Natural killer cell (primary cell): ENCODE measurements around the gene SLC15A3. TPM values are rescaled to one million over a fixed set of nuclear protein-coding genes. Genes with fewer than 3 reads are reported as not detected.

Source experiments
- ATAC-seq, 3 donors: fragments of 150-1000 bp in 2 of 3; fragments of 200-7000 bp in 1 of 3; cut with Tn5 transposase; 1 replicate in 1 of 3; 2 replicates in 2 of 3; pipeline ENCODE4 v1.10.0; 2021; ENCODE audit warnings: mild to moderate bottlenecking in 2 of 3, moderate library complexity in 2 of 3
- DNase-seq, 2 donors: peaks; one replicate each; pipeline versions ENCODE4 v3.0.0 to v3.0.0-alpha.2; 2013 to 2021; ENCODE audit warnings: mixed read lengths in 1 of 2
- H3K27ac ChIP-seq: one replicate; pipeline ENCODE4 v1.5.1; 2013; ENCODE audit warnings: mild to moderate bottlenecking, low read length
- H3K27me3 ChIP-seq: one replicate; pipeline ENCODE4 v1.6.1; 2013; ENCODE audit warnings: low read length; ENCODE audit not compliant: control insufficient read depth, insufficient read depth
- H3K36me3 ChIP-seq: one replicate; pipeline ENCODE4 v1.6.1; 2013; ENCODE audit warnings: low read length; ENCODE audit not compliant: control insufficient read depth, insufficient read depth
- H3K4me1 ChIP-seq: one replicate; pipeline ENCODE4 v1.6.1; 2013; ENCODE audit warnings: low read length; ENCODE audit not compliant: control insufficient read depth, insufficient read depth
- H3K4me3 ChIP-seq: one replicate; pipeline ENCODE4 v1.5.1; 2013; ENCODE audit warnings: low read length
- H3K9me3 ChIP-seq: one replicate; pipeline ENCODE4 v1.6.1; 2013; ENCODE audit warnings: low read length; ENCODE audit not compliant: control insufficient read depth, insufficient read depth
- H3K27ac Mint-ChIP-seq, 2 donors: one replicate each; pipeline ENCODE4 v1.8.0; 2022; ENCODE audit warnings: mild to moderate bottlenecking in 2 of 2, mixed read lengths in 2 of 2, moderate library complexity in 1 of 2
- H3K27me3 Mint-ChIP-seq, 2 donors: one replicate each; pipeline ENCODE4 v1.8.0; 2022; ENCODE audit warnings: low read depth in 2 of 2, mixed read lengths in 2 of 2
- H3K36me3 Mint-ChIP-seq: one replicate; pipeline ENCODE4 v1.8.0; 2022; ENCODE audit warnings: mixed read lengths
- H3K4me1 Mint-ChIP-seq, 2 donors: one replicate each; pipeline ENCODE4 v1.8.0; 2022; ENCODE audit warnings: mixed read lengths in 2 of 2
- H3K4me3 Mint-ChIP-seq: one replicate; pipeline ENCODE4 v1.8.0; 2022; ENCODE audit warnings: mild to moderate bottlenecking, moderate library complexity, mixed read lengths
- H3K9me3 Mint-ChIP-seq, 2 donors: one replicate each; pipeline ENCODE4 v1.8.0; 2022; ENCODE audit warnings: mixed read lengths in 2 of 2
- WGBS: methylation state at CpG from one replicate; pipeline ENCODE4 v1.1.7; 2013; ENCODE audit warnings: missing lambda C conversion rate; ENCODE audit not compliant: insufficient coverage; 5-methylcytosine and 5-hydroxymethylcytosine counted together
- intact Hi-C: fragments of 100-400 bp; cut with micrococcal nuclease; formaldehyde crosslinking; loops from one replicate; pipeline ENCODE4 v1.14.2; 2022
- total RNA-seq, 4 donors: library from RNA; stranded (reverse); fragments of 120-200 nt in 1 of 4; gene quantifications; one replicate each; pipeline versions ENCODE4 v1.2.3 to v1.2.4, GENCODE V29; 2013 to 2022
- TF ChIP-seq, protein P1 (sequence below): fragments of 200-600 bp; IDR thresholded peaks from one replicate; pipeline ENCODE4 v1.8.0; 2022; ENCODE audit warnings: antibody characterized with exemption

Gene SLC15A3
- total RNA-seq, 3 donors from 2014 or later (not counting 1 experiment from before 2014, with no cell fraction given): 11.6 to 26.5 (median 20.1) TPM

DNA sequence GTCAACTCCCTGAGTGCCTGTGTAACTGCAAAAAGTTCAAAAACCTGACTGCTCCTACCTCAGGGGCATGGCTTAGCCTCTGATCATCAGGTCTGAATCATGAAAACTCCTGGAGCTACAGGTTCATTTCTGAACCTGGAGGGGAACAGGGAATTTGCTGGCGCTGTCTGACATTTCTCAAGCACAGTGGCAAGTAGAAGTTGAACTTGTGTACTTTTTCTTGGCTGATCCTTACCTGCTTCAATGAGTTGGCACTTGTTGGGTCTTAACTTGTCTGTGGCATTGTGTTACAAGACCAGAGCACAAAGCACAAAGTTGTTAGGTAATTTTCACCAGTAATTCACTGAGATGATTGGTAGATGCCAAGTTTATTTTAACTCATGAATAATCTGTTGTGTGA lies 34.7 kb downstream of the SLC15A3 start:
- peaks cover 45% of the 10 kb centered on the region for H3K4me1 ChIP-seq
- Mint-ChIP-seq H3K9me3 (no peaks in the 10 kb centered on the region), H3K36me3 (peaks cover 2% of the 10 kb centered on the region), H3K27me3 (no peaks in the 10 kb centered on the region), H3K4me3 (peak overlapping the region; percentile 68), H3K4me1 (peaks cover 46 to 51% of the 10 kb centered on the region in 2 donors), H3K27ac (peak overlapping the region; percentile 92 to 96)
- no peak overlapping the region for H3K27ac ChIP-seq
- intact Hi-C loops: no loop called here
- WGBS: 100% methylated on average over 1 of the region's 1 CpG
- TF ChIP-seq, protein P1, sequence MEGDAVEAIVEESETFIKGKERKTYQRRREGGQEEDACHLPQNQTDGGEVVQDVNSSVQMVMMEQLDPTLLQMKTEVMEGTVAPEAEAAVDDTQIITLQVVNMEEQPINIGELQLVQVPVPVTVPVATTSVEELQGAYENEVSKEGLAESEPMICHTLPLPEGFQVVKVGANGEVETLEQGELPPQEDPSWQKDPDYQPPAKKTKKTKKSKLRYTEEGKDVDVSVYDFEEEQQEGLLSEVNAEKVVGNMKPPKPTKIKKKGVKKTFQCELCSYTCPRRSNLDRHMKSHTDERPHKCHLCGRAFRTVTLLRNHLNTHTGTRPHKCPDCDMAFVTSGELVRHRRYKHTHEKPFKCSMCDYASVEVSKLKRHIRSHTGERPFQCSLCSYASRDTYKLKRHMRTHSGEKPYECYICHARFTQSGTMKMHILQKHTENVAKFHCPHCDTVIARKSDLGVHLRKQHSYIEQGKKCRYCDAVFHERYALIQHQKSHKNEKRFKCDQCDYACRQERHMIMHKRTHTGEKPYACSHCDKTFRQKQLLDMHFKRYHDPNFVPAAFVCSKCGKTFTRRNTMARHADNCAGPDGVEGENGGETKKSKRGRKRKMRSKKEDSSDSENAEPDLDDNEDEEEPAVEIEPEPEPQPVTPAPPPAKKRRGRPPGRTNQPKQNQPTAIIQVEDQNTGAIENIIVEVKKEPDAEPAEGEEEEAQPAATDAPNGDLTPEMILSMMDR: no peak
- H3K9me3 ChIP-seq: no peaks in the 10 kb centered on the region
- H3K4me3 ChIP-seq: no peak overlapping the region
- DNase-seq (no peak), ATAC-seq (no peak)
- no peaks in the 10 kb centered on the region for H3K27me3 ChIP-seq
- peaks cover 26% of the 10 kb centered on the region for H3K36me3 ChIP-seq

DNA sequence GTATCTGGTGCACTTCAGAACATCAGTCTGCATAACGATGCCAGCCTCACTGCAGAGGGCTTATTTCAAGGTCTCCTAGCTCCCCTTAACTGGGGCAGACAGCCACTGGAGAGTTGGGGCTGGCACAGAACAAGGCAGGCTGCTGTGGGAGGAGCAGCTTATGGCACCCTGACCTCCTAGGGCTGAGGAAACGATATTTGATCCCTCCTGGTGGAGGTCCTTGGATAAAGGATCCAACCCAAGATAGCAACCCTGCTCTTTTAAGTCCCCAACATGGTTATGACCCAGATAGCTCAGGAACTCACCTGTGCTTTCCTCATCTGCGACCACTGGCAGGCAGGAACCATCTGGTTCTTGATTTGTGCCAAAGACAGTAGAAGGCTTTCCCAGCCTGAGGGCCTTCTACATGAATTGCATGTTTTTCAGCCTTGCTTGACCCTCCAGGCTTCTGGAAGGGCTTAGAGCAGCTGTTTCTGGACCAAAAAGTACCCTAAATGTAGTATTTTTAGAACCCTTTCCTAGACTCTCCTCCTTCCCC lies 35.2 kb downstream of the SLC15A3 start:
- peaks cover 50% of the 10 kb centered on the region for H3K4me1 ChIP-seq
- intact Hi-C loops: no loop called here
- TF ChIP-seq, protein P1: no peak
- Mint-ChIP-seq H3K4me1 (peaks cover 51 to 56% of the 10 kb centered on the region in 2 donors), H3K27ac (peak overlapping the region; percentile 92 to 96), H3K4me3 (peak overlapping the region; percentile 68), H3K36me3 (no peaks in the 10 kb centered on the region), H3K27me3 (no peaks in the 10 kb centered on the region), H3K9me3 (no peaks in the 10 kb centered on the region)
- H3K27ac ChIP-seq: peak overlapping the region; percentile 91
- no peaks in the 10 kb centered on the region for H3K9me3 ChIP-seq
- no peak overlapping the region for H3K4me3 ChIP-seq
- ATAC-seq (no peak), DNase-seq (no peak)
- WGBS: 86% methylated on average over 3 of the region's 3 CpGs
- H3K27me3 ChIP-seq: no peaks in the 10 kb centered on the region
- peaks cover 21% of the 10 kb centered on the region for H3K36me3 ChIP-seq

DNA sequence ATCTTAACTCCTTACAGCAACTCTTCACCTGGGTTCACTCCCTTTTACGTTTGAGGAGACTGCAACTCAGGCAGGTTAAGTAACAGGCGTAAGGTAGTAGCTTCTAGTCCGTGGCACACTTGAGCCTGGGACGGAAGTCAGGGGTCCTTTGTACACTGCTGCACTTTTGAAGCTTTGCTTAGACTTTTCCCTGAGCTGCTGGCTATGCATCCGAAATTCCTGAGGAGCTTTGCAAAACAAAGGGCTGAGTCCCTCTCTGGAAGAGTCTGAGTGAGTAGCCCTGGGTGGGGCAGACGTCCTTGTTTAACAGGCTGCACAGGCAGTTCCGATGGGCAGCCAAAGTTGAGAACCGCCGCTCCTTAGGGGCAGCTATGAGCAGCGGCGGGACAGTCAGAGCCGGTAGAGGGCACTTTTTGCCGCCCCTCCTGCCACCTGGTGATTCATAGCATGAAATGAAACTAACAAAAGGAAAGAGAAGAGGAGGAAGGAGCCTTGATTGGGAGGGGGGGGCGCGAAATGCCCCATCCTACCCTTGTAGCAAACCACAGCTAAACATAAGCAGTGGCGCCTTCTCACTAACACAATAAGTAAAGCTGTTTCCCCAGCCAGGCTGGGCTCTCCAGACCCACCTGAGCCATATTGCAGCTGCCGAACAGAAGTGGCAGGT lies 36.6 kb downstream of the SLC15A3 start:
- TF ChIP-seq, protein P1: peak; percentile 44
- WGBS: under 1% methylated on average over 17 of the region's 17 CpGs
- Histone ChIP-seq H3K9me3 (no peaks in the 10 kb centered on the region), H3K4me1 (peaks cover 62% of the 10 kb centered on the region), H3K4me3 (peak overlapping the region; percentile 75), H3K36me3 (peaks cover 8% of the 10 kb centered on the region), H3K27ac (peak overlapping the region; percentile 91), H3K27me3 (no peaks in the 10 kb centered on the region)
- intact Hi-C loops: loop anchor here (1.0 kb wide), 3 partner anchors 9 to 246 kb away; partner anchors contain the start of genes CCDC86, PRPF19 and VPS37C
- peak overlapping the region; percentile 95 for H3K4me3 Mint-ChIP-seq
- H3K36me3 Mint-ChIP-seq: no peaks in the 10 kb centered on the region
- no peaks in the 10 kb centered on the region for H3K9me3 Mint-ChIP-seq
- H3K27me3 Mint-ChIP-seq: no peaks in the 10 kb centered on the region
- DNase-seq (peak; percentile 62 to 84), ATAC-seq (peak; percentile 61 to 78 (median 68))
- peaks cover 58% of the 10 kb centered on the region in 2 donors for H3K4me1 Mint-ChIP-seq
- peak overlapping the region; percentile 92 to 96 for H3K27ac Mint-ChIP-seq
